Stimulated activated naive CD8-positive, alpha-beta T cell treated with anti-CD3 and anti-CD28 coated beads, Interleukin-15, Interleukin-2, amounts not matched to agents 100 U/mL and 50 U/mL, for 24 hours (primary cell): ENCODE measurements around the gene MUC20.
"Not testable (repeated sequence)": the region's sequence is repeated elsewhere in the genome, so short reads cannot be mapped to it uniquely, and the experiment has no call there.

Experiments used
- ATAC-seq: fragments of 150-1000 bp; cut with Tn5 transposase; one replicate; pipeline ENCODE4 v1.10.0; 2021
- DNase-seq: peaks from one replicate; pipeline ENCODE4 v3.0.0; 2021

MUC20 gene, protein sequence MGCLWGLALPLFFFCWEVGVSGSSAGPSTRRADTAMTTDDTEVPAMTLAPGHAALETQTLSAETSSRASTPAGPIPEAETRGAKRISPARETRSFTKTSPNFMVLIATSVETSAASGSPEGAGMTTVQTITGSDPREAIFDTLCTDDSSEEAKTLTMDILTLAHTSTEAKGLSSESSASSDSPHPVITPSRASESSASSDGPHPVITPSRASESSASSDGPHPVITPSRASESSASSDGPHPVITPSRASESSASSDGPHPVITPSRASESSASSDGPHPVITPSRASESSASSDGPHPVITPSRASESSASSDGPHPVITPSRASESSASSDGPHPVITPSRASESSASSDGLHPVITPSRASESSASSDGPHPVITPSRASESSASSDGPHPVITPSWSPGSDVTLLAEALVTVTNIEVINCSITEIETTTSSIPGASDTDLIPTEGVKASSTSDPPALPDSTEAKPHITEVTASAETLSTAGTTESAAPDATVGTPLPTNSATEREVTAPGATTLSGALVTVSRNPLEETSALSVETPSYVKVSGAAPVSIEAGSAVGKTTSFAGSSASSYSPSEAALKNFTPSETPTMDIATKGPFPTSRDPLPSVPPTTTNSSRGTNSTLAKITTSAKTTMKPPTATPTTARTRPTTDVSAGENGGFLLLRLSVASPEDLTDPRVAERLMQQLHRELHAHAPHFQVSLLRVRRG

GRCh38 chr3:195720831-195721506 is at the start of gene MUC20:
Gene MUC20, plus strand, starts transcription at chr3:195720978. Its CDS starts 30 bp downstream, at chr3:195721008.
- DNase-seq, ATAC-seq: not testable (repeated sequence)

GRCh38 chr3:195671283-195671682 is 49.5 kb upstream of the MUC20 start:
- DNase-seq, ATAC-seq: not testable (repeated sequence)

- not testable (repeated sequence) for ATAC-seq, DNase-seq
These were observed 47.1 kb upstream of the MUC20 start for GRCh38 chr3:195673711-195674110.

DNA sequence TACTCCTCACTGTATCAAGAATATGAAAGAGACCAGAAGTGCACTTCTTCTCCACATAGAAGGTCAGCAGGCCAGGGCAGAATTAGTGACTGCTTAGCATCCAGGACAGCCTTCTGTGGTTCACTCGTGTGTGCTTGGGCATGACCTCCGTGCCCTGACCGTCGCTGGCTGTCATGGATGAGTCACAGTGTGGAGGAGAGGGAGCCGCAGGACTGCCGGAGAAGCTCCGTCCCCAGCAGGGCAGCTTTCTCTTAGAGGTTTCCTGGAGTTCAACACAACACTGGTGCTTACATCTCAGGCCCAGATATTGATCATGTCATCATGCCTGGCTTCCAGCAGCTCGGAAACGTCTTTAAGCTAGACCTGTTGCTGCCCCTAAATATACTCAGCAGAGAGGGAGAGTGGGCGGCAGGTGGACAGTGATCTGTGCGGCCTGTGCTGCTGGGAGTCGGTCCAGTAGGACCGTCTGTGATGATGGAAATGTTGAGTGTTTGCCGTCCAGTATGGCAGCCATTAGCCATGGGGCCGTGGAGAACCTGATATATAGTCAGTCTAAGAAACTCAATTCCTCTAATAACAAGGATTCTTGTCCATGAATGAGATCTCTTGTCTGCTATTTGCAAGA is 42.3 kb upstream of the MUC20 start:
- ATAC-seq, DNase-seq: not testable (repeated sequence)

- not testable (repeated sequence) for ATAC-seq, DNase-seq
These were observed 40.1 kb upstream of the MUC20 start for GRCh38 chr3:195680690-195681089.

GRCh38 chr3:195681458-195682103 is 39.2 kb upstream of the MUC20 start:
- ATAC-seq = not testable (repeated sequence)

GRCh38 chr3:195682104-195682742 is 38.6 kb upstream of the MUC20 start:
- not testable (repeated sequence) for DNase-seq, ATAC-seq

More at GRCh38 chr3:195681458-195682103, 39.2 kb upstream of the MUC20 start:
- DNase-seq = not testable (repeated sequence)

DNA sequence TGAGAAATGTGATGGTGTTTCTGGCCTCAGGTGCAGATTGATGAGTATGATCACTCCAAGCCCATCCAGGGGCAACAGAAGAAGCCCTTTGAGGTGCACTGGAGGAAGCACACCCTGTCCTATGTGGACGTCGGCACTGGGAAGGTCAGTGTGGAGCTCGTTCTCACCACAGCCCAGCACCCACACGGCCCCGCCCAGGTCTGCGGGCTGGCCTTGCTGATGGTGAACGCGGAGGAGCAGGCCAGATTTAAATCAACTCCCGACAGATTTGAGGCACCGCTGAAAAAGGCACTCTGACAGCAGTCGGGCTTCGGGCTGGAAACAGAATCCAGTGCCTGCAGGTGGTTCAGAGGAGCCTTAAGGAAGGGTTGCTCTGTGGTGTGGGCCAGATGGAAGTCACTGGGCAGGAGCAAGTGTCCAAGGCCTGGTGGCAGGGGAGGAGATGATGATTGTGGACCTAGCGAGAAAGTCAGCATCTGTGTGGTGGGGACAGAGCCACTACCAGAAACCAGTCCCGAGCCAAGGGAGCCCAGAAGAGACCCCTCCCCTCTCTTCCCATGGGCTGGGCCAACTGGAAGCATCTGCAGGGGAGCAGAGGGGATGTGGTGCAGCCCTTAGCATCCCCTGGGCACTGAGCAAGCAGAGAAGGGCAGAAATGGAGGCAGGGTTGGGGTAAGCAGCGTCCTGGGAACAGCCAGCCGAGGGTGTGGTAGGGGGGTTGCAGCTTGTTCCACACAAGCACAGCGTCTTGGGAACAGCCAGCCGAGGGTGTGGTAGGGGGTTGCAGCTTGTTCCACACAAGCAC is 36.9 kb upstream of the MUC20 start:
- not testable (repeated sequence) for ATAC-seq, DNase-seq

- not testable (repeated sequence) for ATAC-seq, DNase-seq
These were observed 36.1 kb upstream of the MUC20 start for GRCh38 chr3:195684527-195685257.

GRCh38 chr3:195686537-195687208 is 34.1 kb upstream of the MUC20 start:
- not testable (repeated sequence) for ATAC-seq, DNase-seq

GRCh38 chr3:195687209-195687760 is 33.5 kb upstream of the MUC20 start:
- peak; percentile 67 for DNase-seq
- peak; percentile 44 for ATAC-seq

DNA sequence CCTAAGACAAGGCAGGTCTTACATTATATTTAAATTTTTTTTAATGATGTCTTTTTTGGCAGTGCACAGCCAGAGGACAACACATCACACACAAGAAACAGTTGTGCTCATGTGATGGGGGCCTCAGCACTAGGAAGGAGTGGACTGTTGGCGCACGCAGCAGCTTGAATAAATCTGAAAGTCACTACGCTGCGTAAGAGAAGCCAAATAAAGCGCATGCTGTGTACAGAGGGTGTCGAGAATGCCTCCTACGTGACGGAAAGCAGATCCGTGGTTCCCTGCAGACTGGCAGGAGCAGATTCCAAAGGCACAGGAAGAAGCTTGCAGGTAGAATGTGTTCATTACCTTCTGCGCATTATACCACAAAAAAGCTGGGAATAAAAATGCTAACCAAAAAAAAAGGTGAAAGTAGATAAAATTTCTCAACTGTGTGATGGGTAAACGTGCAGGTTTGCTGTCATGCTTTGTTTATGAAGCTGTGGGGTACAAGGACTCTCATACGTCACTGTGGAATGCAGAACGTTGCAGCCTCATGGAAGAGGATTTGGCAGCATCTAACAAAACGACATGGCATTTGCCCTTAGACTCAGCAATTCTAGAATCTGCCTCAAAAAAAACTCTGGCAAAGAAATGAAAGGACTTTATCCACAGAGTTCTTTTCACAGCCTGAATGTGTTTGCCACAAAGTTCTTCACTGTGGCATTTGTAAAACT is 32.2 kb upstream of the MUC20 start:
- ATAC-seq = not testable (repeated sequence)

DNA sequence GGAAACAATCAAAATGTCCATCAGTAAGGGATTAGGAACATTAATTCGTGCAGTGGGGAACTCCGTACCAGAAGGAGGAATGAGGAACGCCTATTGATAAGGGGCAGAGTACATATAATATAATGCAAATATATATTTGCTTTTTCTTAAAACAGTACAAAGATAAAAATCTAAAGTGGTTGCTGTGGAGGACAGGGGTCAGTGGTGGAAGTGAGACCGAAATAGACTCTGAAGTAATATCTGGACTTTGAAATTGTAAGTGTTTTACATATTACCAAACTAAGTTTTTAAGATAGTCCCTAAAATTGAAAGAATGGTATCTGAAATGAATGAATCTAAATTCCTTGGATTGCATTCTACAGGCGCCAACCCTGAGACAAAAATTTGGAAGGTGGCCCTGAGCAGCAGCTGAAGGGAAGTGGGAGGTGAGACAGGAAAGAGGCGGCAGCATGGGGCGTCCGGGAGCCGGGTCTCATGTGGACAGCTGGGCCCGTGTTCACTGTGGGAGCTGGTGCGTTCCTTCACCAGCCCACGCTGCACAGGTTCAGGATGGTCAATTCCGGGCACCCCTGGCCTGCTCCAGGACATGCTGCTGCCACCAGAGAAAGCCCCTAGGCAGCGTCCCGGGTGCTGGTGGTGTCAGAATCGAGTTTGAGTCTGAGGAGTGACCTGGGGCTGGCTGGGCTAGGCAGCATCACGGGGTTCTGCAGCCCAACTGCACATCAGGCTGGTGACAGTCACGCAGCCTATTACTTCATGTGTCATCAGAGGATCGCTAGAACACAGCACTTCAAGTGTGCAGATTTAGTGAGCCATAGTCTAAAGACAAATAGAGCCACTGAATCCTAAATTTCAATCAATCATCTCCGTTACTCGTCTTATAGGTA is 31.4 kb upstream of the MUC20 start:
- DNase-seq, ATAC-seq: not testable (repeated sequence)

More for the DNA sequence above, 32.2 kb upstream of the MUC20 start:
- not testable (repeated sequence) for DNase-seq

DNA sequence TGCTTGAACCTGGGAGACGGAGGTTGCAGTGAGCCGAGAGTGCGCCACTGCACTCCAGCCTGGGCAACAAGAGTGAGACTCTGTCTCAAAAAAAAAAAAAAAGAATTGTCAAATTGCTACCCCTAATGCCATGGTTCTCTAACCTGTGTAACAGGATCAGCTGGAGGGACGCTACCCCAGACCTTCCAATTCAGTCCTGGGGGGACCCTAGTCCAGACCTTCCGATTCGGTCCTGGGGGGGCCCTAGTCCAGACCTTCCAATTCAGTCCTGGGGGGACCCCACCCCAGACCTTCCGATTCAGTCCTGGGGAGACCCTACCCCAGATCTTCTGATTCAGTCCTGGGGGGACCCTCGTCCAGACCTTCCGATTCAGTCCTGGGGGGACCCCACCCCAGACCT is 29.8 kb upstream of the MUC20 start:
- DNase-seq (no peak), ATAC-seq (no peak)

GRCh38 chr3:195691596-195692353 is 29.0 kb upstream of the MUC20 start:
- ATAC-seq = peak; percentile 26
- DNase-seq = not testable (repeated sequence)

GRCh38 chr3:195692354-195692685 is 28.5 kb upstream of the MUC20 start:
- ATAC-seq (no peak), DNase-seq (no peak)
